Pons (tissue), 1 donor: Measurements from ENCODE around the gene KCNA4.
"Not testable (repeated sequence)": the region's sequence is repeated elsewhere in the genome, so short reads cannot be mapped to it uniquely, and the experiment has no call there.

Experiments
- DNase-seq: peaks from one replicate; pipeline ENCODE4 v3.0.0-alpha.2; 2016; ENCODE audit warnings: low spot score

The KCNA4 gene

DNA sequence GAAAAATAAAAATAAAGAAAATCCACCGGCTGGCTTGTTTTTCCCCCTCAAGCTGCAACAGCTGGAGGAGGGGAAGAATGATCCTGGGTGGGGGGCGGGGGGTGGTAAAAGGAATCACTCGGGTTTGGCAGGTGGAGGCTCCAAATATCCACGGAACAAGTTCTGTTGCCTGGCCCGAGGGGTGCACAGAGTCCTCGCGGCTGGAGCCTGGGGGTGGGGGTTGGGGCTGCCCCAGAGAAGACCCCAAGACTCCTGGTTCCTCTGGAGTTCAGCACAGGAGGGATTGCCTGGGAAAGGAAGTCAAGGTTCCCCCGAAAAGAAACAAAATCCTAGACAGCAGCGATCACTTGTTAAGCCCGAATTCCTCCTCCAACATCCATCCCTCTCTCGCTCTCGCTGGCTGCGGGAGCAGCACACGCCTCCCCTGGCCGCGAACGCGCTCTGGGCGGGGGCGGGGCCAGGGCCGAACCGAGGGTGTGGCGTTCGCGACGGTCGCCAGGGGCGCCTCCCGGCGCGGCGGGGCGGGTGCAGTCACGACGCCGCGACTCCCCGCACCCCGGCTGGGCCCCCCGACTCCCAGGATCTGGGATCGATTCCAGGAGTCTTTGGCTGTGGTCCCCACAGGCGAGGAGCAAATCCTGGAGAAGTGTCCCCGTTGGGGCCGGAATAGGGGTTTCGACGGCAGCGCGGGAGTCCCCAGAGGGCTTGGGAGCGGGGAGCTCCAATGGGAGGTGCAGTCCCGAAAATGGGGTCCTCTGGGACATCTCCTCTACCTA lies at the start of gene KCNA4:
KCNA4 (minus strand) TSS at position 443 of the 776 bp plus-strand sequence. CDS start 4,352 bp downstream, outside the sequence.
- DNase-seq = no peak

DNA sequence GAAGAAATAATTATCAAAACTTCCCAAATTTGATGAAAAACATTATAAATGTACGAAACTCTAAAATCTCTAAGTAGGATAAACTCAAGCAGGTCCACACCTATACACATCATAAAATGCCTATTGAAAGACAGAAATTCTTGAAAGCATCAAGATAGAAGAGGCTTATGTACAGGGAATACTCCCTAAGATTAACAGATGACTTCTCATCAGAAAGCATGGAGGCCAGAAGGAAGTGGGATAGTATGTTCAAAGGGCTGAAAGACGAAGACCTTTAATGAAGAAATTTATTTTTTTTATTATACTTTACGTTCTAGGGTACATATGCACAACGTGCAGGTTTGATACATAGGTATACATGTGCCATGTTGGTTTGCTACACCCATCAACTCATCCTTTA lies 45.3 kb upstream of the KCNA4 start:
- DNase-seq = no peak

DNA sequence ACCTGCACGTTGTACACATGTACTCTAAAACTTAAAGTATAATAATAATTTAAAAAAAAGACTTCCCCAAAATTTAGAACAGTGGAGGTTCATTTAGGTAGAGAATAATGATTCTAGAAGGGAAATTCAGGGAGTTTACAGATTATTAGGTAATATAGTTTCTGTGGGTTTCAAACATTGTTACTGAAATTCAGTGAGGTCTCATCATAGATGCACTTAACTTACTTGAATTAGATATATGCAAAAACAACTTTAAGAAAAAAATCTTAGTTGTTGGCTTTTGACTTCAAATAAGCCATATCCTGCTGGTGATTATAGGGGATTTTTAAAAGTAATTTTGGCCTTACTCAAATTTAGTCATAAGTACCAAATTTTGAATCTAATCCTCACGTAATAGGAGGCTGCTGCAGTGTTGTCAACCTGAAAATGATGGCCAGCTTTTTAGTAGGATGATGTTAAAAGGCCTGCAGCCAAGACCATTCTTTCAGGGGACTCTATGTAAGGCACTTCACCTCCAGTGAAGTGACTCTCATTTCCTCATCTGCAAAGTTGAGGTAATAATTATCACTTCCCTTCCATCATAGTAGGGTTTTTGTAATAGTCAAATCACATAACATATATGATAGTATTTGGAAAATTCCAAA lies 42.5 kb upstream of the KCNA4 start:
- DNase-seq = no peak

DNA sequence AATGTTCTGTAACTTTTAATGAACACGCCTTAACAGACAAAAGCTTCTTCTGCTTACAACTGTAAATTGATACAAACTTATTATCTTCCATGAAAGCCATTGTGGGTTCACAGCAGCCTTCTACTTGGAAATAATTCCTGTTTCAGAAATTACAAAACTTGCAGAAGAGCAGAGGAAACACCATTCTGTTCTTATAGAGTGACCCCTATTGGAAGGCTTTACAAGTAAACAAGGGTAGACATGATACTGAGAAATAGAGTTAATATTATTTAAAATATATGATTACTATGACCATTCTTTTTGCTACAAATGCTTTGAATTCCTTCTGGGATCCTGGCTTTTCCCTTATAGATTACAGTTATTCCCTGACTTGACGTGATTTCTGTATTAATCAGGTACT lies 32.4 kb upstream of the KCNA4 start:
- DNase-seq = no peak

DNA sequence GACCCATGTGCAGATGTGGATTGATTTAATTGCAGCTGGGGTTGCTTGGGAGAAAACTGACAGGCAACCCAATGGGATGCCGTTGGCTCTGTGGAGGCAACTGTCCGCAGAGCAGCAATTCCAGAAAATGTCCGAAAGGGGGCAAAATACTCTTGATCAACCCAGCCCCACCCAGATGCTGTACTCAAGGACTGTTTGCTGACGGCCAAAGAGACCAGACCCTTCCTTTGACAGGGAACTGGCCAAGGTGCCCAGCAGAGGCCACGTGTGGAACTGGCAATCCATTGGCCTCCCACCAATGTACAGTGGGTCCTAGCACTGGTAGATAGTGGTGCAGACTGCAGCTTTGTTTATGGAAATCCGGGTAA lies 29.7 kb upstream of the KCNA4 start:
- no peak for DNase-seq

DNA sequence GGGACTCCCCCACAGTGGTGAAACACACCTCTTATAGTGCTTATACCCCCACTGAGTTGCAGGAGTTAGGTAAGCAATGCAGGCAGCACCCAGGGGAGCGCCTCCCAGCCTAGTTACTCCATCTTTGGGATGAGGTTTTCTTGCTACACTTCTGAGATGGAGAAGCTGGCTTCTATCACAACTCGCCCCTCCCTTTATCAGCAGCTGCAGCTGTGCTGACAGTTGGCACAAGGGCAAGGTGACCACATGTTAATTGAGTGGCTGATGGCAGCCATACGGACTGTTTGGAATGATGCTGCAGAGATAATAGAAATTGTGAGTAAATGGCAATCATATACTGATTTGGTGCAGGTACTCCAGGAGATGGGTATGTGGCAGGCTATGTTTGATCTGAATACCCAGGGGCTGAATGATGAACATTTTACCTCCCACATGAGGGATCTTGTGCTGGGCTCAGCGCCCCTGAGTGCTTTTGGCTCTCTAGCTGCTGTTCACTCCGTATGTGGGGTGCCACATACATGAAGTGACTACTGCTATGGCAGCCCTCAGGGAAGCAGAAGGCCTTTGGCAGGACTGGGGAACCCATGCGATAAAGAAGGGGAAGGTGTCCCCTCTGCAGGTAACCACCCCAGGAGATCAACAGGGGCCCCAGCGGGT lies 29.2 kb upstream of the KCNA4 start:
- DNase-seq = no peak

DNA sequence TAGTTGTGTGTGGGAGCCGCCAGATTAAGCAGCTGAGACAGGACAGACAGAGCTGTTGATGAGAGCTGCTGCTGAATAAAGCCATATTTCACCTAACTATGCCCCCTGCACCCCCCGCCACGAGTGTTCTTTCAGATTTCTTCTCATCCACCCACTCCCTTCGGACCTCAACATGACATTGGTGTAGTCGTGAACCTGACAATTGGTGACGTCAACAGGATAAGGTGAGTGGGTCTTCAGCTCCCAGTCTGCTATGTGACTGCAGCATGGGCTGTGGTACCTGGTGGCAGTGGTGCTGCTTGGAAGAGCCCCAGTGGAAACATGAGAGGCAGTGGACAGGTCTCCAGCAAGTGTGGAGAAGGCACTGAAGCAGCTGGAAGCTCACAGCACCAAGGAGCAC lies 28.3 kb upstream of the KCNA4 start:
- DNase-seq = no peak

DNA sequence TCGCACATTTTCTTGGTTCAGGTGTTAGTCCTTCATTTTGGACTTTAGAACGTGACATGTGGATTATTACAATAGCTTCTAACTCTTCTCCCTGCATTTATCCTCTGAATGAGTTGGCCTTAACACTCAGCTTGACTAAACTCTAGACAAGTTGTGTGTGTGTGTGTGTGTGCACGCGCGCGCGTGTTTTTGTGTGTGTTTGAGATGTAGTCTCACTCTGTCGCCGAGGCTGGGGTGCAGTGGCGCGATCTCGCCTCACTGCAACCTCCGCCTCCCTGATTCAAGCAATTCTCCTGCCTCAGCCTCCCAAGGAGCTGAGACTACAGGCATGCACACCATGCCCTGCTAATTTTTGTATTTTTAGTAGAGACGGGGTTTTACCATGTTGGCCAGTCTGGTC lies 24.3 kb upstream of the KCNA4 start:
- no peak for DNase-seq

DNA sequence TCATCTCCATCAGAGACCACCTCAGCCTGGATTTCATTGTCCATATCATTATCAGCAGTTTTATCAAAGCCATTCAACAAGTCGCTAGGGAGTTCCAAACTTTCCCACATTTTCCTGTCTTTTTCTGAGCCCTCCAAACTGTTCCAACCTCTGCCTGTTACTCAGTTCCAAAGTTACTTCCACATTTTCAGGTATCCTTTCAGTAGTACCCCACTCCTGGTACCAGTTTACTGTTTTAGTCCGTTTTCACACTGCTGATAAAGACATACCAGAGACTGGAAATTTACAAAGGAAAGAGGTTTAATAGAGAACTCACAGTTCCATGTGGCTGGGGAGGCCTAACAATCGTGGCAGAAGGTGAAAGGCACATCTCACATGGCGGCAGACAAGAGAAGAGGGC lies 17.9 kb upstream of the KCNA4 start:
- DNase-seq = not testable (repeated sequence)

DNA sequence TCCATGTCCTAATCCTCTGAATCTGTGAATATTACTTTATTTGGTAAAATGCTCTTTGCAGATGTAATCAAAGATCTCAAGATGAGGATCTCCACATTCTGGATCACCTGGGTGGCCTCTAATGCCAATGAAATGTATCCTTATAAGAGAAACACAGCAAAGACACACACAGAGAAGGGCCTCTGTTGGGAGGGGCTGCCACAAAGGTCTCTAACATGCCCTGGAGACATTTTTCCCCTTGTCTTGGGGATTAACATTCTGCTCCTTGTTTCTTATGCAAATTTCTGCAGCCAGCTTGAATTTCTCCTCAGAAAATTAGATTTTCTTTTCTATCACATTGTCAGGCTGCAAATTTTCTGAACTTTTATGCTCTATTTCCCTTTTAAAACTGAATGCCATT lies 17.3 kb upstream of the KCNA4 start:
- DNase-seq = not testable (repeated sequence)

DNA sequence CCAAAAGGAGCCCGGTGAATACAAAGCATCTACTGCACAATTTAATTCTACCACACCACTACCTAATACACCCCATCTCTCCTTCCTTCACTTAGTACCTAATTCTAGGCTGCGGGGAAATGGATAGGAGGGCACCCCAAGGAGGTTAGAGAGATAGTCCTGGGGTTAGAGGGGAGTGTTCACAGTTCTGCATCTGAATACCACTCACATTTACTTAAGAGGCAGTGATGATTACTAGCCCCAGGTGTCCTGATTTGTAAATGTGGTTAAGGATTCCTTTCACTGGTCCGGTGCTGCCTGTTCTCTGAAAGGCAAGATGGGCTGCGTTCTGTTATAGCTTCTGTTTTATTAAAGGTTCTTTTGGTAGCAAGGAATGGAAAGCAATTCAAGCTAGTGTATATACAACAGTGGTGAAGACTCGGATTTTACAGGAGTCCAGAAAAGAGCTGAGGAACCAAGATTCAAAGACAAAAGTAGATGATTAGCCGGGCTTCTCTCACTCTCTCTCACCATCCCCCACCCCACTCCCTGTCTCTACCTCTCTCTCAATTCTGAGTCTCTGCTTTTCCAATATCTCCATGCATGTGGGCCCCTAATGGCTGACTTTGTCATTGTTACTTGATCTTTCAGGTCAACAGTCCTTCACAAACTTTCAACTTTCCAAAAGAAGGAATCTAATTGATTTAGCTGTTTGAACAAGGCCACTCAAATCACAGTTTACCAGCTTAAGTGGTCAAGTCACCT lies 8.7 kb upstream of the KCNA4 start:
- DNase-seq = no peak

DNA sequence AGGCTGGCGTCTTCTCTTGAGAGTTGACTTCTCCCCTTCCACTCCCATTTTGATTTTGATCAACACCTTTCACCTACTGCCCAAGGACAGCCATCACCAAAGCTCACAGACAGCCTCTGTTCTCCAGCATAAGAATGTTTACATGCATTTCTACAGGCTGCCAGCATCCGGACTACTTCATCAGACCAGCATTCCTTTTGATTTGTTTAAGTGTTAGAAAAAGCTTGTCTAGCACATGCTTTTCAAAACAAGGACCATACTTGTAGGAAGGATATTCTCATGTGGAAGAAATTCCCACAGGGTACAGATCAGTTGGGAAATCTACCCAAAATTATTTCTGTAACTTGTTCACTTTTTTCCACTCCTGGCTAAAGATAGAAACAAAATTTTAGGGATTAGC lies 6.2 kb upstream of the KCNA4 start:
- DNase-seq = no peak

DNA sequence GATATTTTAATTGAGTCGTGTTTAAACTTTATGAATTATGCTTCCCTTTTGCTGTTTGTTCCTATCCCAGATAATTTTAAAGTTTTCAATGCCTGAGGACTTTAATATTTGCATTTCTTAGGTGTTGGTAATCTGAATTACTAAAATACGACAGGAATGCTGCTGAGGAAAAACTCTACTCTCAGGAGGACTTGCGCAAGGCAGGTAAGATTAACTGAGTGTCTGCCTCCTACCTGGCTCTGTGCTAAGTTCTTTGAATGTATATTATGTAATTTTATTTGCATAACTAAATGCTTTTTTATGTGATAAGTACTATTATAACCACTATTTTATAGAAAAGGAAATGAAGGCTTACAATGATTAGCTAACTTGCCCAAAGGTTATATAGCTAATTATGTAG lies 2.7 kb upstream of the KCNA4 start:
- no peak for DNase-seq

DNA sequence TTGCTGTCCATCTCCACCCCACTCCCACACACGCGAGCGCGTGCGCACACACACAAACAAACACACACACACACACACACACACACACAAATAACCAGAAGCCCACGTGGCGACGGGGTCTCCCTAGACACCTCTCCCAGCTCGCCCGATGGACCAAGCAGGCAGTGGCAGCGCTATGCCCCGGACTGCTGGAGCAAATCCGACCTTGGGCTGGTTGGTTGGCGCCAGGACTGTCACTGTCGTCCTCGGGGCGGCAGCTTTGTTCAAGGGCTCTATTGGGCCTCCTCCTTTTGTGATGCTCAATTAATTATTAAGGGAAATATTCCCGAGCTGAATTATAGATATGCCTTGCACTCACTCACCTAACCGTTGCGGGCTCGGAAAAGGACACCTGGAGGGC lies 1.7 kb upstream of the KCNA4 start:
- DNase-seq = no peak

DNA sequence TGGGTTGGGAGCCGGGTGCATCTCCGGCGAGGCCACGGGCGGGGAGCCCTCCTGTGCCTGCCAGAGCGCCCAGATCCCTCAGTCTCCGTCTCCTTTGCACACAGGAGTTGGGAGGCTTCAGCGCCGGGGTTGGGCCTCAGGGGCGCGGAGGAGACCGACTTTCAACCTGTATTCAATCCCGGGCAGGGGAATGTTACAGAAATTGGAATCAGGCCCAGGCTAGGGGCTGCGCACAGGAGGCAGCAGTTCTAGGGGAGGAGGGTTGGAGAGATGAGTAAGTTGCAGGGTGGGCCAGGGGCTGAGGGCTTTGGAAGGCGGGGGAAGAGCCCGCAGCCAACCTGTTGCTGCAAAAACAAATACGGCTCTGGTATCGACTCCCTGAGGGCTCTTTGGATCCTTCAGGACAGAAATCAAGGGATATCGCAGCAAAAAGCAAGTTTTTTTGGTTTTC lies 640 bp upstream of the KCNA4 start:
- DNase-seq = no peak

DNA sequence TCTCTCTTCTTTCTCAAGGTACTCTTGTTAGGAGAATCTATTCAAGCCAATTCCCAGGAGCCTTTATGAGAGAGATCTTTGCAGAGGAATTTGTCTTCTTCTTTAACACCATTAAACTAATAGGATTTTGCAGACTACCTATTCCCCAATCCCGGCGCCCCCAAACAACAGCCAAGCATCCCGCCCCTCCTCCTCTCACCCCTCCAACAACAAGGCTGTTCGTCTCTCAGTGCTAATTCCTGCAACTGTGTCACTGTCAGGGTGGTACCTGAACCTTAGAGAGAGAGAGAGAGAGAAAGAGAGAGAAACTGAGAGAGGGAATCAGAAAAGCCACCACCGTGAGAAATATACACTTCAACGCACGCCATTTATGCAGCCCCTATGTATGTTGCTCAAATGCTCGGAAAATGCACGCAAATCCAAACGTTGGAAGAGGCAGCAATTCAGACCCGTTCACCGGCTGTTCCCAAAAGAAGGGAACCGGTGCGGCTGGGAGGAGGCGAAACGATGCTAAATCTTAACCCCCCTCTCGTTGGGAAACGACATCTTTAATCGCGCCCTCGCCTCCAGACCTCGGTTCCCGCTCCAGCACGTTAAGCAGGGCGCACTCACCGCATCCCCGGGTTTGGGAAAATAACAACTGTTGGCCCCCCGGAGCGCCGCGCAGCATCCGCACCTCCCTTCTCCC lies 961 bp downstream of the KCNA4 start:
- no peak for DNase-seq

DNA sequence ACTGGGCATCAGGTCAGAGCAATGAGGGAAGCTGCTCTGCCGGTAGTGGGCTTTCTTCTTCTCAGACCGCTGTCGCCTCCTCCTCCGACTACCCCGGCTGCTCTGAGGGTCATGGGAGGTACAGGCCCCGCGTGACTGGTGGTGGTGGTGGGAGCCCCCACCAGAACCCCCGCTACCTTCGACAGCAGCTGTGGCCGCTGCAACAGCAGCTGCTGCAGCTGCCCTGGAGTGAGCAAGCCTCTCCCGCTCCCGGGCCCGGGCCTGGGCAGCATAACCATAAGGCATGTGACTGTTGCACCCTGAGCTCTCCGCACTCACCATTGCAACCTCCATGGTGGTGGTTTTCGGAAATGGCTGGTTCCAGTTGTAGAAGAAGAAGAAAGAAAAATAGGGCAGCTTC lies 4.5 kb downstream of the KCNA4 start:
- DNase-seq = no peak

DNA sequence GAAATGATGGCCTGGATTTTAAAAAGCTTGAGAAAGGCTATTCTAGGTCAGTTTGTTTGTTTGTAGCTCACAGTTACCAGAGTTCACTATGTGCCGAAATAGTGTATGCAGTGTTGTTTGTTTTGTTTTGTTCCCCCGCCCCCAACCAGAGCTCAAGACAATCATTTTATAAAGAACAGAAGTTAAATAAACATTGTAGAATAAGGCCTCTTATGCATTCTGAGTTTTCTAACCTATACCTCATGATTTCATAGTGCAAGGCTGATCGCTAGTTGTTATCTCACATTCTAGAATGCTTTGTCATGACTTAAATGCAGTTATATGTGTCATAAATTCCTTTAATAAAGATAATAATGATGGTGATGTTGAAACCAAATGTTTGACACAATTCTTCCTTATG lies 7.8 kb downstream of the KCNA4 start:
- DNase-seq = no peak

DNA sequence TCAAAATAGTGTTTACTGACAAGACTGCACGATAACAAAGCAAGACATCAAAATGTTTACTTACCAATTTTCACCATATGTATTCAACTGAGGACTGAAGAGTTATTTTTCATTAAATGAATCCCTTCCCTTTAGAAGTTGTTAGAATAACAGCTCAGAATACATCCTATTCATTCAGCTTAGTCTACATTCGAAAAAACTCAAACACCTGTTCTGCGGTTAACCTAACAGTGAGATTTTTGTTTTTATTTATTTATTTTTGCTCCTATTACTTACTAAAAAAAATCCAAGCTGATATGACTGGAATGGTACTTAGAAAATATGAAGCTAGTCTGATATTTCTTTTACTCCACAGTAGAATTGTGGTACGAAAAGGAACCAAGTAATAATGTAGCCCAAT lies 10.0 kb downstream of the KCNA4 start:
- no peak for DNase-seq

DNA sequence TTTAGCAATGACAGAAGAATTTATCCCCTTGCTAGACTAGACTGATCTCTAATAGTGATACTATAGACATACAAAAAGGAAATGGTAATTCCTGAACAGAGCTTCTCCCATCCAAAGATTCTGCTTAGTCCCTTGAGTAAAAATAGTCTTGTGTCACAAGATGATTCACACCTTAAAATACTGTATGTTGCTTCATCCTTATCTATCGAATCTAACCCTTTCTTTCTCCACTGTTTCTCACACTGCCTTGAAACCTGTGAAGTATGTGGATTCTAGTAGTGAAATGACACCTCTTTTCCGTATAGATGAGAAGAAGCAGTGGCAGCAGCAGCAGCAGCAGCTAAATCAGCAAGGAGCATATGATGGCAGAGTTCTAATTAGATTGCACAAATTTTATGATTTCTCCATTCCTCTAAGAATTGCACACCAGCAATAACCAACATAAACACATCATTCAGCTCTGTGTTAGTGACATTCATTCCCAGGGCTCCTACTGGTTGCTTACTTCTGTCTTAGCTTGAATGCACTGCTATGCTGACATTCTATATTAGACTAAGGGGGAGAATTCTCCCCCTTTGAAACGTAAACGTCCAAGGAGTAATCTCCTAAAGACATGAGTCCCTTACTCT lies 14.6 kb downstream of the KCNA4 start:
- DNase-seq = no peak

DNA sequence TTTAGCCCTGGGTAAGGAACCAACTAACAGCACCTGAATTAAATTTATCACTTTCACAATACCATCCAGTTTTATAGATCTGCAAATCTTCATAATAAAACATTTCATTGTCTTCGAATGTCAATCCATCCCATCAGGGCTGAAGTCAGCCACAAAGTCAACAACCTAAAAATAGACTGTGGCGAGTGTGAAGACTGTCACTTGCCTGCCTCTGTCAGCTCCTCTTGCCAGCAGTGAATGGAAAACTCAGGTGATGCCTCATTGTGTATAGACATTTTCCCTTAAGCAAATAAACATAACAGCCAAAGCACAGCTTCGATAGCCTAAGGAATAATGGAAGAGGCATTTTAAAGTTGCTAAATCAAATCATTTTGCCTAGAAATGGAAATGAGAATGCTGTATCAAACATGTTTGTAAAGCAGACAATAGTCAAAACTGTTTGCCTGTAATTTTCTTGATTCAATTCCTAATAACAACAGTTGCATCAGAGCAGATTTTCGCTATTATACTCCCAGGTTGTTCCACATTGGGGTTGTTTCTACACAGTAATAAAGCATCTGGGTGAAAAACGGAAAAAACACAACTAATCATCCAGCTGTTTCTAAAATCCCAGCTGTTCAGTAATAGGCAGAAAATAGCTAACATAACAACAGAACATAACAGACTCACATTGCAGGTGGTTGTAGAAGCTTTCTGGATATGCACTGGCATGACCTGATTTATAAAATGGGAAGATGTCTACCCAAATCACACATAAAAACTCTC lies 15.7 kb downstream of the KCNA4 start:
- no peak for DNase-seq
